ENCODE results near the gene TMEM30A. TPM values are rescaled to one million over a fixed set of nuclear protein-coding genes. Genes with fewer than 3 reads are reported as not detected.

TMEM30A gene
- total RNA-seq, 1 experiment from 2014 or later = 65.2 TPM

GRCh38 chr6:75236630-75237029 is 48.0 kb downstream of the TMEM30A start:
- no peak for DNase-seq
- no CpG with 5 or more reads among the region's 4 CpGs for WGBS (ENCODE audit: extremely low coverage, insufficient read length, low lambda C conversion rate)
- Histone ChIP-seq H3K9ac (ENCODE audit: extremely low read depth, insufficient read length, low read length) (no peak overlapping the region), H2BK120ac (ENCODE audit: low read depth, low read length, poor library complexity, severe bottlenecking) (no peak overlapping the region), H4K91ac (ENCODE audit: insufficient read length, low read depth, low read length) (no peak overlapping the region), H3K79me2 (ENCODE audit: insufficient read depth, low read length) (no peaks in the 10 kb centered on the region), H4K20me1 (ENCODE audit: control insufficient read depth, insufficient read depth, insufficient read length) (no peaks in the 10 kb centered on the region), H2BK20ac (ENCODE audit: low read depth, low read length, poor library complexity, severe bottlenecking) (no peak overlapping the region), H2BK5ac (ENCODE audit: insufficient read length, low read length) (no peak overlapping the region), H3K14ac (ENCODE audit: insufficient read depth, low read length) (no peak overlapping the region), H3K4ac (ENCODE audit: low read depth, low read length) (no peak overlapping the region), H2BK12ac (ENCODE audit: insufficient read length, low read depth, low read length) (no peak overlapping the region), H3K4me2 (ENCODE audit: insufficient read depth, insufficient read length, low read length) (no peak overlapping the region), H2BK15ac (ENCODE audit: low read depth, low read length) (no peak overlapping the region), H3K79me1 (ENCODE audit: insufficient read depth, low read depth, low read length, poor library complexity, severe bottlenecking) (no peaks in the 10 kb centered on the region), H3K23ac (ENCODE audit: insufficient read length, low read depth, low read length) (no peak overlapping the region), H4K5ac (ENCODE audit: insufficient read length, low read depth, low read length) (no peak overlapping the region), H3T11ph (ENCODE audit: low read length) (no peak overlapping the region), H3K27ac (ENCODE audit: insufficient read length, low read depth, low read length) (no peak overlapping the region), H3K56ac (ENCODE audit: insufficient read length, low read depth, low read length) (no peak overlapping the region), H2AFZ (ENCODE audit: low read length) (no peak overlapping the region), H3K9me3 (ENCODE audit: control insufficient read depth, low read depth, low read length) (no peaks in the 10 kb centered on the region), H3K27me3 (ENCODE audit: insufficient read depth, low read length) (no peaks in the 10 kb centered on the region), H2AK5ac (ENCODE audit: insufficient read length, low read length) (no peak overlapping the region), H3K23me2 (ENCODE audit: insufficient read length, low read depth, low read length, poor library complexity, severe bottlenecking) (no peaks in the 10 kb centered on the region), H3K18ac (ENCODE audit: insufficient read length, low read depth, low read length) (no peak overlapping the region), H4K8ac (replicated peaks; ENCODE audit: insufficient read length, low read depth, low read length) (no peak overlapping the region), H3K4me1 (ENCODE audit: insufficient read depth, low read length) (peaks cover 8% of the 10 kb centered on the region; the same call in 1 of the 2 replicates)
- Mint-ChIP-seq H3K36me3 (ENCODE audit: insufficient read depth in 1 of 3, low read depth in 3 of 3) (peaks cover 26 to 37% (median 34%) of the 10 kb centered on the region in 3 experiments; a peak in 6 of 7 replicates), H3K4me1 (peaks cover 23 to 34% of the 10 kb centered on the region in 2 experiments), H3K27ac (no peak overlapping the region), H3K4me3 (no peak overlapping the region), H3K9me3 (no peaks in the 10 kb centered on the region), H3K27me3 (ENCODE audit: low read depth) (no peaks in the 10 kb centered on the region)
- TF ChIP-seq CTCF (conservative IDR thresholded peaks at IDR 0.05) = no peak
